ENCODE results near the gene RASGEF1B.

The RASGEF1B gene

GRCh38 chr4:81378386-81378785 is 93.3 kb downstream of the RASGEF1B start:
- no peak for DNase-seq

DNA sequence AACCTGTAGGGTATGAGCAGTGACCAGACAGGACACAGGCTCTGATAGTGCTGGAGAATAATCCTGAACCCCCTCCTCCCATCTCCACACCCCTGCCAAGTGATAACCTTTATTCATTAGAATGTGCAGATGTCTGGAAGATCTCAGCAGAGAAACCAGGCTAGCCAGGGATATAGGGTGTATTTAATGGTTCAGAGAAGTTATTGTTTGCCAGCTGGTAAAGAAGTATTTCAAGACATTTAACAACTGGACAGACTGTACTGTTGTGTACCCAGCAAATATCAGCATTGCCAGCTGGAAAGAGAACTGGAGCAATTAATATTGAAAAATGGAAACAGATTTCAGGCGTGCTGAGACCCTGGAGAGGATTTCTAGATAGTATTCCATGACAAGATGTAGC is 94.5 kb downstream of the RASGEF1B start:
- DNase-seq, result no peak

- no peak for DNase-seq
These were observed 95.0 kb downstream of the RASGEF1B start for GRCh38 chr4:81376720-81377119.

Measured in activated CD4-positive, alpha-beta T cell treated with anti-CD3 and anti-CD28 coated beads for 1 hour (primary cell).